Stimulated activated CD8-positive, alpha-beta memory T cell treated with anti-CD3 and anti-CD28 coated beads, Interleukin-15, amount 100 ng/mL, for 48 hours (primary cell): ENCODE data around the gene STXBP1.

ENCODE experiments used
- DNase-seq, 2 donors: peaks; one replicate each; pipeline ENCODE4 v3.0.0-alpha.2; 2020; ENCODE audit warnings: low read depth in 2 of 2

STXBP1 gene

GRCh38 chr9:127714951-127715469, 102.9 kb downstream of the STXBP1 start:
- no peak for DNase-seq

DNA sequence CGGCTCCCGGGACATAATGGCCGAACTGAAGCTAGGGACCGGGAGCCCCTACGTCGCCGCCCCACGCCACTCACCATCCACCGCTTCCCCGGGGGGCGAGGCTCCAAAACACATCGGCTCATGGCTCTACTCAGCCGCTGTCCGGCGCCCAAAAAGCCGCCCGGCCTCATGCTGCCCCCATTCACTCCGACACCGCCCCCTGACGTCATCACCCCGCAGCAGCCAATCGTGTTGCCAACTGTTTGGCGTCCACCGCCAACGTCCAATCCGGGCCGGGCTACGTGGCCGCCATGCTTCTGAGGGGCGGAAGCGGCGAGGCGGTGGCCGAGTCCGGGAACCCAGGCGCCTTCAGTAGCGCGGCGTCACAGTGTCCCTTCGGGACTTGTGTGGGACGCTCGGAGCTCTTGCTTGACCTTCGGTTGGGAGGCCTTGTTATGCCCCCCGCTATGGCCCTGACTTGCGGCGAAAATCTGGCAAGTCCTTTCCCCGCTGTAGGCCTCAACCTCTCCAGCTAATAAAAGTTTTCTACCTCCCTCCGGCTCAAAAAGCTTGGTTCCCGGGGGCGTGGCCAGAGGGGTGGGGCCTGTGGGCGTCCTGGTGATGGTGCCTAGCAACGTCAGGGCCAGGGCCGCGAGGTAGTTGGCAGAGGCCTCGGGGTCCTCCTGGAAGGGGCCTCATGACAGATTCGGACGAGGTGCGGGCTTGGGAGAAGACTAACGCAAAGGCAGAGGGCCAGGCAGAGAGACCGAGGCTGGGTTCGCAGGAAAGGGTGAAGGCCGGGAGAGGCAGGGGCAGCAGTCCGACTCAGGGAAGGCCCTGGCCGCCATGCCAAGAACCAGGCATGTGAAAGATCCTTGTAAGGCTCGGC, 103.6 kb downstream of the STXBP1 start, which contains the start of the genes PTRH1 and TTC16:
Gene PTRH1 (minus strand): TSS at position 194 of the 868 bp plus-strand sequence. CDS start 24 bp downstream, at position 170.
Gene TTC16 (plus strand): TSS at position 610 of the 868 bp plus-strand sequence. CDS start 67 bp downstream, at position 677.
- peak; percentile 95 to 96 for DNase-seq

GRCh38 chr9:127716412-127716811, 104.3 kb downstream of the STXBP1 start:
- no peak for DNase-seq

GRCh38 chr9:127717766-127718165, 105.7 kb downstream of the STXBP1 start:
- DNase-seq = no peak

GRCh38 chr9:127720031-127720864, 108.2 kb downstream of the STXBP1 start:
- no peak for DNase-seq

DNA sequence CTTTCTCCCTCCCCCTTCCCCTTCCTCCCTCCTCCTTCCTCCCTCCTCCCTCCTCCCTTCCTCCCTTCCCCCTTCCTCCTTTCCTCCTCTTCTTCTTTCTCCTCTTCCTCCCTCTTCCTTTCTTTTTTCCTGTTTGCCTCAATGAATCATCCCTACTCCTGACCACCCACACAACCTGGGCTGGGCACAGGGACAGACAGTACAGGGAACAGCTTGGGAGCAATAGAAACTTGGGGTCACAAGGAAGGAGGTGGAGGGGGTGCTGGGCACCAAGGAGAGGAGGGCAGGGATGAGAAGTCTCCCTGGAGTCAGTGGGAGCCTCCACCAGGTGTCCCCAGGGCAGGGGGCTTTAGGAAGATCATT, 108.8 kb downstream of the STXBP1 start:
- DNase-seq = no peak

DNA sequence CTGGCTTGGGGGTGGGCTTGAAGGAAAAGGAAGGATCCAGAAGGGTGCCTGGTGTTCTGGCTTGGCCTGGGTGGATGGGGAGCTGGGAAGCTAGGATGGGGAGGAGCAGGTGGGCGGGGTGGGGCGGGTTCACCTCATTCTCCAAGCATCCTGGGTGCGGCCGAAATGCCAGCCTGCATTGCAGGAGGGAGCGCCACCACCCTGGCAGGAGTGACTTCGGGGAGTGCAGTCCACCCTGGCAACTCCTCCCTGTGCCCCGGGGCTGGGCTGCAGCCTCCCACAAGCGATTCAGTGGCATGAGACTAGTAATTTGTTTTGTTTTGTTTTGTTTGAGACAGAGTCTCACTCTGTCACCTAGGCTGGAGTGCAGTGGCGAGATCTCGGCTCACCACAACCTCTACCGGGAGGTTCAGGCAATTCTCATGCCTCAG, 109.3 kb downstream of the STXBP1 start:
- no peak for DNase-seq

DNA sequence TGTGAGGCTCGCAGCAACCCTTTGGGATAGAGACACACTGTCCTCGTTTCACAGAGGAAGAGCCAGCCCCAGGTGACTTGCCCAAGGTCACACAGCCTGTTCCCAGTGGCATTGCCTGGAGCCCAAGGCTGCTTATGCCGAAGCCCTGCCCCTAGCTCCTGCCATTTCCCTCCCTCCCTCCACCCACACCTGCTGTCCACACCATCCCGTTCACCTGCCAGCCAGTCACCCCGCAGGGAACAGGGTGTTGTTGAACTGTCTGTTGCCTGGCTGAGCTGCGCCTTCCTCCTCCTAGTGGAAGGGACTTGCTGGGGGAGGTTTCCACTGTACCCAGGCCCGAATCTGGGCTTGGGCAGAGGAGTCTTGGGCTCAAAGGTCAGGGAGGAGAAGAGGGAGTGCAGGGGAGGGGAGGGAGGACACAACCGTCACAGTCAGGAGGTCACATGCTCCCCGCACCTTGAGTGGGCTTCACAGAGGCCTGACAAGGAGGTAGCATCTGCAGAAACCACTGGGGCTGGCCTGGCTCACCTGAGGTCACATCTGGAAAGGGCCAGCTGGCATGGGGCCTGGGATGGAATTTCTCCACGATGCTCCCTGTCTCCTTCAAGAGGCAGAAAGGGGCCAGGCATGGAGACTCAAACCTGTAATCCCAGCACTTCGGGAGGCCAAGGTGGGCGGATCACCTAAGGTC, 110.1 kb downstream of the STXBP1 start:
- DNase-seq = no peak

GRCh38 chr9:127723013-127723412, 110.9 kb downstream of the STXBP1 start:
- no peak for DNase-seq

DNA sequence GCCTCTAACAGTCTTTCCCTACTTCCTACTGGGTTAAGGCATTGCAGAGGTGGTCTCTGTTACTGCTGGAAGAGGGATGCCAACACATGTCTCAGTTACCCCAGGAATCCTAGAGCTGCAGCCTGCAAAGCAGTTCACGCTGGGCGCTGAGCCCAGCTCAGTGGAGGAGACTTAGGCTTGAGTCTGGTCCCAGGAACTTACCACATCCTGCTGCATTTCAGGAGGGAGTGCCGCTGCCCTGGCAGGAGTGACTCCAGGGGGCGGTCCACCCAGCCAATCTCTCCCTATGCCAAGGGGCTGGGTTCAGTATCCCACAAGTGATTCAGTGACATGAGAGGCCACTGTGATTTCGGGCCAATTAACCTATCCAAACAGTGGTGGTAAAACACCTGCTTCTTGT, 111.4 kb downstream of the STXBP1 start:
- no peak for DNase-seq

GRCh38 chr9:127724012-127724411, 111.9 kb downstream of the STXBP1 start:
- DNase-seq = no peak

- DNase-seq = no peak
Measured at GRCh38 chr9:127726871-127727270, 114.8 kb downstream of the STXBP1 start.

DNA sequence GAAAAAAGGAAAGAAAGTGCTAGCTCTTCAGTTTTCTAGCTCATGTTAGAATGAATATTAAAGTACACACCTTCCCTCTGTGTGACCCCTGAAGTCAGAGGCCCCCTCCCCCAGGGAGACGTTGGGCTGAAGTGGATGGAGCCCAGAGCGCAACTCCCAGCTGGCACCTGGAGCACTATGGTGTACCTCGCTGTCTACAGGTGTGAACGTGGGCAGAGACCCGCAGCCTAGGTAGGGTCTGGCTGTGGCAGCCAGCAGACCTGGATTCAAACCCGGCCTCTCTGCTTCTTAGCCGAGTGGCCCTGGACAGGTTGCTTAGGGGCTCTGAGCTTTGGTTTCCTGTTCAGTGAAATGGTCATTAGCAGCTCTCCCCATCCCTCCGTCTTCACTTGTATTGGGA, 116.7 kb downstream of the STXBP1 start:
- DNase-seq = no peak

- no peak for DNase-seq
Measured at GRCh38 chr9:127729522-127730256, 117.6 kb downstream of the STXBP1 start.

DNA sequence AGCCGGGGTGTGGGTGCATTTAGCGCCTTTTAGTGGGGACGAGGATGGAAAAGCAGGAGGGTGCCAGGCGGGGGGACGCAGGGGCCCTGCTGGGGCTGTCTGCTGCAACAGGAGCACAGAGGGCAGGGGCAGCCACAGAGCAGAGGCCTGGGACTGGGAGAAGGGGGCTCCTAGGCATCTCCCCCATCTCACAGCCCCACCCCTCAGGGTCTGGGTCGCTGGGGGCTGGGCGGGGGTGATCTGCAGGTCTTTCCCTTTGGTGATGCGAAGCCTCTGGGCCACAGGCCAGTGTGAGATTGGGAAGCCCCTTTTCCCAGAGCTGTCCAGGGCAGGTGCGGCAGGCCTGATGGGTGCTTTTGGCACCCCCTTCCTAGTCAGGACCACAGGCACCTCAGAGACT, 118.2 kb downstream of the STXBP1 start:
- DNase-seq = no peak

- no peak for DNase-seq
Measured at GRCh38 chr9:127730799-127731410, 118.8 kb downstream of the STXBP1 start.

DNA sequence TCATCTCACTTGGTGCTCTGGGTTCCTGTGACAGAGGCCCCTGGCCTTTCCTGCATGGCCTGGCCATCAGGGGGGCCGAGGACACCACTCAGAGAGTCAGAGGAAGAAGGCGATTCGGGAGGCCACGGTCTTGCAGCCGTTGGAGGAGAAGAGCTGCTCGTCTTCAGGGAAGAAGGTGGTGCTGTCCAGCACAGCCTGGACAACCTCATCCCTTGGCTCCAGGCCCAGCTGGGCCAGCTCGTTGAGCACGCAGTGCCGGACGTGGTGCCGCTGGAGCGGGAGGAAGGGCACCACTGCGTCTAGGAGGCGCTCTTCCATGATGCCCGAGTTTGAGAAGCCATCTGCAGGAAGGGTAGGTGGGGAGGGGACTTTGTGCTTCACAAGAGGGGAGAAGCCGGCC, 119.9 kb downstream of the STXBP1 start:
- DNase-seq = no peak

DNA sequence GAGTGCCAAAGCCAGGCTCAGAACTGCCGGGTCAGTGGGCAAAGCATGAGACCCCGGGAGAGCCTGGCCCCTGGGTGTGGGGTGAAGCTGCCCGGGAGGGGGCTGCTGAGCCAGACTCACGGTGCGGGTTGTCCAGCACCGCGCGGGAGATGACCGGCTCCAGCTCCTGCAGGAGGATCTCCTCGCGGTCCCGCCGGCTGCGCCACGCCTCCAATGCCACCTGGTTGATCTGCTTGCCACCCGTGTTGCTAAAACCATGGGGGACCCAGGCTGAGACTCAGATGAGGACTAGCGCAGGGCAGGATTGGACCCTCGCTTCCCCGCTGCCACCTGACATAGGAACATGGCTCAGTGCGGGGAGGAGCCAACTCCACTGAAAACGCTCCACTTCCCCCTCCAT, 120.4 kb downstream of the STXBP1 start:
- DNase-seq = no peak

- DNase-seq = no peak
Measured at GRCh38 chr9:127733614-127734013, 121.5 kb downstream of the STXBP1 start.

DNA sequence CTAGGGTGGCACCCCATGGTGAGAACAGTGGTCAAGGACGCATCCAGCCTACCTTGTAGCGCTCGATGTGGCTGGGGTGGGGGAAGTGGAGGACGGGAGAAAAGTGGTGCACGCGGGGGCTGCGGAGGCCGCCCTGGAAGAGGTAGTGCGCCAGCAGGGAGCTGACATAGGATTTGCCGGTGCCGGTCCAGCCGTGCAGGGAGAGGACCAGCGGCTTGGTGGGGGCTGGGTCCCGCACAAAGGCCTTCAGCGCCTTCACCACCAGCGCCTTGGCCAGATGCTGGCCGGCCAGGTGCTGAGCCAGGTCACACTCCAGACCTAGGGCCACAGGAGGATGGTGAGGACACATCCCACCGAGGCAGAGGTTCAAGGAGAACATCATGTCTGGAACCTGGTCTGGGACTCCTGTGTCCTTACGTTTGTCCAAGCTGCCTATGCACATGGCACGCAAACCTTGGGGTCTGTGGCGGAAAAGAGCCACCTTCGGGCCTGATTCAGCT, 122.2 kb downstream of the STXBP1 start:
- DNase-seq = no peak
